Measurements from ENCODE around the gene DBP. TPM values are rescaled to one million over a fixed set of nuclear protein-coding genes. Genes with fewer than 3 reads are reported as not detected.

DBP gene
- total and polyA plus RNA-seq, 7 donors, result 6.2 to 14.1 (median 10.5) TPM

GRCh38 chr19:48591021-48591420, 46.2 kb downstream of the DBP start:
- intact Hi-C loops (cut with DNase I), result no loop called here
- Histone ChIP-seq H3K36me3 (no peaks in the 10 kb centered on the region), H3K4me1 (peaks cover 0 to 16% (median 6%) of the 10 kb centered on the region in 4 donors), H3K27me3 (no peaks in the 10 kb centered on the region), H3K4me3 (no peak overlapping the region), H3K27ac (no peak overlapping the region), H3K9me3 (no peaks in the 10 kb centered on the region)
- no peak for TF ChIP-seq POLR2AphosphoS5 (IDR thresholded peaks at IDR 0.05)
- DNase-seq, result no peak
- 85 to 87% methylated on average over 5 of the region's 5 CpGs for WGBS, 2 donors

- DNase-seq, result peak; percentile 94
- no peaks in the 10 kb centered on the region for H3K36me3 ChIP-seq
- peak overlapping the region in 3 of 4 donors; percentile 33 to 48 (median 44) for H3K27ac ChIP-seq
- intact Hi-C loops (cut with DNase I), result loop anchor here (1.0 kb wide), 1 partner anchor 29 kb away; no protein-coding TSS in a partner anchor
- 3 to 4% methylated on average over 36 of the region's 36 CpGs for WGBS, 2 donors
- H3K27me3 ChIP-seq, result no peaks in the 10 kb centered on the region
- peaks cover 0 to 21% (median 8%) of the 10 kb centered on the region in 4 donors for H3K4me1 ChIP-seq
- H3K9me3 ChIP-seq, result no peaks in the 10 kb centered on the region
- H3K4me3 ChIP-seq, result peak overlapping the region; percentile 28 to 49 (median 44)
- TF ChIP-seq, protein P1, sequence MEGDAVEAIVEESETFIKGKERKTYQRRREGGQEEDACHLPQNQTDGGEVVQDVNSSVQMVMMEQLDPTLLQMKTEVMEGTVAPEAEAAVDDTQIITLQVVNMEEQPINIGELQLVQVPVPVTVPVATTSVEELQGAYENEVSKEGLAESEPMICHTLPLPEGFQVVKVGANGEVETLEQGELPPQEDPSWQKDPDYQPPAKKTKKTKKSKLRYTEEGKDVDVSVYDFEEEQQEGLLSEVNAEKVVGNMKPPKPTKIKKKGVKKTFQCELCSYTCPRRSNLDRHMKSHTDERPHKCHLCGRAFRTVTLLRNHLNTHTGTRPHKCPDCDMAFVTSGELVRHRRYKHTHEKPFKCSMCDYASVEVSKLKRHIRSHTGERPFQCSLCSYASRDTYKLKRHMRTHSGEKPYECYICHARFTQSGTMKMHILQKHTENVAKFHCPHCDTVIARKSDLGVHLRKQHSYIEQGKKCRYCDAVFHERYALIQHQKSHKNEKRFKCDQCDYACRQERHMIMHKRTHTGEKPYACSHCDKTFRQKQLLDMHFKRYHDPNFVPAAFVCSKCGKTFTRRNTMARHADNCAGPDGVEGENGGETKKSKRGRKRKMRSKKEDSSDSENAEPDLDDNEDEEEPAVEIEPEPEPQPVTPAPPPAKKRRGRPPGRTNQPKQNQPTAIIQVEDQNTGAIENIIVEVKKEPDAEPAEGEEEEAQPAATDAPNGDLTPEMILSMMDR (IDR thresholded peaks at IDR 0.05), result peak; percentile 93 to 96 (median 94)
- TF ChIP-seq POLR2AphosphoS5 (IDR thresholded peaks at IDR 0.05) (peak in 2 of 4 donors; percentile 18 to 39), POLR2A (IDR thresholded peaks at IDR 0.05) (no peak)
Measured at GRCh38 chr19:48588670-48589401, 48.3 kb downstream of the DBP start.

DNA sequence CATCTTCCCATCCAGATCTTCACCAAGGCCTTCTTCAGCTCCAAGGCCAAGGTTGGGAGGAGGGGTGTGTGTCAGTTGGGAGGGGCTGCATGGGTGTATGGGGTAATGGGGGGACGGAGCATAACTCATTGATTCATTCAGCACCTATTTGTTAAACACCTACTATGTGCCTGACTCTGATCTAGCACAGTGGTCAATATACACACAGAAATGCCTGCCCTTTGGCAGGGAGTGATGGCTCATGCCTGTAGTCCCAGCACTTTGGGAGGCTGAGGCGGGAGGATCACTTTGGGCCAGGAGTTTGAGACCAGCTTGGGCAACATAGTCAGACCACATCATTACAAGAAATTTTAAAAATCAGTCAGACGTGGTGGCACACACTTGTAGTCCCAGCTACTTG, 49.8 kb downstream of the DBP start:
- intact Hi-C loops (cut with DNase I), result loop anchor here (2.0 kb wide), 1 partner anchor 81 kb away; no protein-coding TSS in a partner anchor
- Histone ChIP-seq H3K27ac (no peak overlapping the region), H3K36me3 (no peaks in the 10 kb centered on the region), H3K9me3 (no peaks in the 10 kb centered on the region), H3K27me3 (no peaks in the 10 kb centered on the region), H3K4me3 (no peak overlapping the region), H3K4me1 (peaks cover 0 to 23% (median 9%) of the 10 kb centered on the region in 4 donors)
- TF ChIP-seq EP300 (IDR thresholded peaks at IDR 0.05) (no peak), POLR2A (IDR thresholded peaks at IDR 0.05) (no peak), POLR2AphosphoS5 (IDR thresholded peaks at IDR 0.05) (no peak)
- TF ChIP-seq, protein P1 (IDR thresholded peaks at IDR 0.05), result no peak
- no peak for DNase-seq
- WGBS, 2 donors, result 93 to 94% methylated on average over 3 of the region's 3 CpGs

- H3K36me3 ChIP-seq, result no peaks in the 10 kb centered on the region
- H3K4me3 ChIP-seq, result no peak overlapping the region
- DNase-seq, result no peak
- TF ChIP-seq POLR2A (IDR thresholded peaks at IDR 0.05) (no peak), EP300 (IDR thresholded peaks at IDR 0.05) (no peak), POLR2AphosphoS5 (IDR thresholded peaks at IDR 0.05) (no peak)
- TF ChIP-seq, protein P1 (IDR thresholded peaks at IDR 0.05), result no peak
- no peak overlapping the region for H3K27ac ChIP-seq
- intact Hi-C loops (cut with DNase I), result no loop called here
- H3K4me1 ChIP-seq, result peaks cover 0 to 12% (median 3%) of the 10 kb centered on the region in 4 donors
- 47 to 69% methylated on average over 2 of the region's 2 CpGs for WGBS, 2 donors
- H3K9me3 ChIP-seq, result no peaks in the 10 kb centered on the region
- H3K27me3 ChIP-seq, result no peaks in the 10 kb centered on the region
Measured at GRCh38 chr19:48582168-48582567, 55.0 kb downstream of the DBP start.

Other genes starting within 250 kb of the DBP start
- 100 to 1,000 TPM in 1 of 4 donors, 10 to 100 TPM in 3; 61.5 to 109 (median 71.1) TPM for gene KDELR1, start 245.8 kb downstream of the DBP start, total RNA-seq
- gene KDELR1, start 245.8 kb downstream of the DBP start, polyA plus RNA-seq, result 100 to 1,000 TPM in 1 of 3 donors, 10 to 100 TPM in 2; 74.7 to 195 (median 87.7) TPM
- gene GRIN2D, start 243.7 kb downstream of the DBP start, total RNA-seq, result under 1 TPM in 3 of 4 donors, not detected in 1; under 0.01 to 0.36 (median 0.16) TPM
- under 1 TPM in 1 of 3 donors, not detected in 2; 0.26 TPM for gene GRIN2D, start 243.7 kb downstream of the DBP start, polyA plus RNA-seq
- gene GRWD1, start 191.4 kb downstream of the DBP start, total RNA-seq, result 10 to 100 TPM; 12.5 to 25.5 (median 17.6) TPM
- gene GRWD1, start 191.4 kb downstream of the DBP start, polyA plus RNA-seq, result 10 to 100 TPM in 1 of 3 donors, 1 to 10 TPM in 2; 7.8 to 21.5 (median 9.9) TPM
- gene KCNJ14, start 181.8 kb downstream of the DBP start, total RNA-seq, result 1 to 10 TPM in 1 of 4 donors, under 1 TPM in 3; 0.16 to 1.4 (median 0.49) TPM
- gene KCNJ14, start 181.8 kb downstream of the DBP start, polyA plus RNA-seq, result under 1 TPM in 2 of 3 donors, not detected in 1; under 0.01 to 0.61 TPM
- gene CYTH2, start 168.0 kb downstream of the DBP start, total RNA-seq, result 10 to 100 TPM; 30.0 to 49.3 (median 35.8) TPM
- 10 to 100 TPM; 52.8 to 71.4 (median 64.9) TPM for gene CYTH2, start 168.0 kb downstream of the DBP start, polyA plus RNA-seq
- 1 to 10 TPM in 1 of 4 donors, under 1 TPM in 1, not detected in 2; 0.14 to 1.1 TPM for gene LMTK3, start 125.5 kb downstream of the DBP start, total RNA-seq
- gene LMTK3, start 125.5 kb downstream of the DBP start, polyA plus RNA-seq, result 1 to 10 TPM in 1 of 3 donors, under 1 TPM in 1, not detected in 1; 0.23 to 1.7 TPM
- gene SULT2B1, start 85.2 kb downstream of the DBP start, total RNA-seq, result under 1 TPM in 1 of 4 donors, not detected in 3; 0.82 TPM
- 1 to 10 TPM; 1.2 to 2.8 (median 2.4) TPM for gene SULT2B1, start 85.2 kb downstream of the DBP start, polyA plus RNA-seq
- gene SPACA4, start 30.6 kb downstream of the DBP start, total RNA-seq, result not detected
- gene SPACA4, start 30.6 kb downstream of the DBP start, polyA plus RNA-seq, result under 1 TPM in 1 of 3 donors, not detected in 2; 0.34 TPM
- not detected for gene FAM83E, start 22.3 kb downstream of the DBP start, total RNA-seq
- gene FAM83E, start 22.3 kb downstream of the DBP start, polyA plus RNA-seq, result 100 to 1,000 TPM; 109 to 168 (median 125) TPM
- 1,000 to 10,000 TPM; 2,699 to 3,791 (median 2,810) TPM for gene RPL18, start 18.2 kb downstream of the DBP start, total RNA-seq
- 1,000 to 10,000 TPM; 2,118 to 3,330 (median 2,641) TPM for gene RPL18, start 18.2 kb downstream of the DBP start, polyA plus RNA-seq
- gene SPHK2, start 17.9 kb downstream of the DBP start, total RNA-seq, result 10 to 100 TPM in 3 of 4 donors, 1 to 10 TPM in 1; 10.0 to 16.9 (median 12.8) TPM
- gene SPHK2, start 17.9 kb downstream of the DBP start, polyA plus RNA-seq, result 10 to 100 TPM; 18.0 to 45.6 (median 33.5) TPM
- gene CA11, start 8.8 kb upstream of the DBP start, total RNA-seq, result 10 to 100 TPM in 3 of 4 donors, 1 to 10 TPM in 1; 10.0 to 29.6 (median 14.7) TPM
- 10 to 100 TPM in 2 of 3 donors, 1 to 10 TPM in 1; 2.1 to 13.2 (median 11.6) TPM for gene CA11, start 8.8 kb upstream of the DBP start, polyA plus RNA-seq
- gene NTN5, start 35.6 kb upstream of the DBP start, total RNA-seq, result 1 to 10 TPM in 1 of 4 donors, under 1 TPM in 1, not detected in 2; 0.49 to 1.2 TPM
- under 1 TPM in 1 of 3 donors, not detected in 2; 0.32 TPM for gene NTN5, start 35.6 kb upstream of the DBP start, polyA plus RNA-seq
- not detected for gene FUT2, start 58.6 kb upstream of the DBP start, total RNA-seq
- 10 to 100 TPM; 37.2 to 62.7 (median 59.4) TPM for gene FUT2, start 58.6 kb upstream of the DBP start, polyA plus RNA-seq
- gene MAMSTR, start 82.3 kb upstream of the DBP start, total RNA-seq, result 1 to 10 TPM in 1 of 4 donors, under 1 TPM in 3; 0.82 to 1.8 (median 0.89) TPM
- 1 to 10 TPM in 1 of 3 donors, under 1 TPM in 1, not detected in 1; 0.69 to 1.0 TPM for gene MAMSTR, start 82.3 kb upstream of the DBP start, polyA plus RNA-seq
- gene RASIP1, start 103.2 kb upstream of the DBP start, total RNA-seq, result 10 to 100 TPM in 2 of 4 donors, 1 to 10 TPM in 2; 4.9 to 11.4 (median 10.5) TPM
- 1 to 10 TPM in 2 of 3 donors, under 1 TPM in 1; 0.69 to 6.0 (median 5.0) TPM for gene RASIP1, start 103.2 kb upstream of the DBP start, polyA plus RNA-seq
- not detected for gene IZUMO1, start 109.5 kb upstream of the DBP start, total RNA-seq
- 1 to 10 TPM in 1 of 3 donors, under 1 TPM in 1, not detected in 1; 0.15 to 1.8 TPM for gene IZUMO1, start 109.5 kb upstream of the DBP start, polyA plus RNA-seq
- under 1 TPM in 3 of 4 donors, not detected in 1; 0.41 to 0.71 (median 0.49) TPM for gene FUT1, start 115.3 kb upstream of the DBP start, total RNA-seq
- gene FUT1, start 115.3 kb upstream of the DBP start, polyA plus RNA-seq, result under 1 TPM in 2 of 3 donors, not detected in 1; under 0.01 to 0.80 TPM
- not detected for gene FGF21, start 118.1 kb upstream of the DBP start, total RNA-seq
- gene FGF21, start 118.1 kb upstream of the DBP start, polyA plus RNA-seq, result not detected
- gene BCAT2, start 173.7 kb upstream of the DBP start, total RNA-seq, result 10 to 100 TPM; 29.8 to 46.7 (median 32.9) TPM
- 10 to 100 TPM; 52.7 to 61.0 (median 54.1) TPM for gene BCAT2, start 173.7 kb upstream of the DBP start, polyA plus RNA-seq
- 10 to 100 TPM; 14.1 to 20.1 (median 18.3) TPM for gene HSD17B14, start 199.1 kb upstream of the DBP start, total RNA-seq
- 10 to 100 TPM in 1 of 3 donors, 1 to 10 TPM in 2; 4.3 to 21.0 (median 4.9) TPM for gene HSD17B14, start 199.1 kb upstream of the DBP start, polyA plus RNA-seq
- gene PLEKHA4, start 231.2 kb upstream of the DBP start, total RNA-seq, result 10 to 100 TPM; 13.8 to 44.7 (median 19.5) TPM
- gene PLEKHA4, start 231.2 kb upstream of the DBP start, polyA plus RNA-seq, result 10 to 100 TPM; 18.0 to 28.2 (median 21.2) TPM
- 10 to 100 TPM; 22.1 to 69.8 (median 31.2) TPM for gene PPP1R15A, start 235.0 kb upstream of the DBP start, total RNA-seq
- 10 to 100 TPM; 43.2 to 60.8 (median 55.9) TPM for gene PPP1R15A, start 235.0 kb upstream of the DBP start, polyA plus RNA-seq

Measured in sigmoid colon (tissue), 7 donors.